Kasumi-1 (cell line): ENCODE results near the gene MIER2.

Experiments used
- DNase-seq, 2 experiments: peaks; one replicate each; lab custom pipeline; 2025; lab: John Stamatoyannopoulos, UW

Gene MIER2

DNA sequence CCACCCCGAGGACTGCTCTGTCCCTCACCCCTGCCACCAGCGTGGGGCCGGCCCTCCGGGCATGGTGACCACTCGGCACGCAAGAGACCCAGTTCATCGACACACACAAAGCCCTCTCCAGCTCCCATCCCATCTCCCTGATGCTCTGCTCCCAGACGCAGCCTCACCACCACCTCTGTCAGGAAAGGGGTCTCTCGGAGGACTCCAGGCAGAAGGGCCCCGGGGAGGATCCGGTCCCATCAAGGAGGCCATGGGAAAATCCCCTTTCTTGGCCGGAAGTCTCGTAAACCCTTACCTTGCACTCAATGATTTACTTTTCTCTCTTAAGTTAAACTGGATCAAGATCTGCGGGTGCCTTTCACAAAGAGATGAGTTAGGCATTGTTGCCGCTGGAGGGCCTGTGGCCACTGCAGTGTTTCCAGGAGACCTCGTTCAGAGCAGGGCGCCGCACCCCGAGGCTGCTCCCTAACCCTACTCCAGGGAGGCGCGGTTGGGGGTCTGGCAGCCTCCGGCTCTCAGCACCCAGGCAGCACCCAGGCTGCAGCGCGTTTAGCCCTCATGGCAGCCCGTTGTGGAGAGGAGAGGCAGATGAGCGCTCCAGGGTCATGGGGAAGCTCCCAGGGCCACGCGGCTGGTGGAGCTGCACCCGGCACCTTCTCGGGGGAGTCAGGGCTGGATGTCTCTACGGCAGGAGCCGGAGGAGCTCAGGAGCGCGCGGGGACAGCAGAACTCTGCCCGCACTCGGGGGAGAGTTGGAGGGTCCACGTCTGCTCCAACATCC is 33.4 kb upstream of the MIER2 start:
- no peak for DNase-seq

- DNase-seq = no peak
Observed at GRCh38 chr19:376111-376470, 31.5 kb upstream of the MIER2 start.

DNA sequence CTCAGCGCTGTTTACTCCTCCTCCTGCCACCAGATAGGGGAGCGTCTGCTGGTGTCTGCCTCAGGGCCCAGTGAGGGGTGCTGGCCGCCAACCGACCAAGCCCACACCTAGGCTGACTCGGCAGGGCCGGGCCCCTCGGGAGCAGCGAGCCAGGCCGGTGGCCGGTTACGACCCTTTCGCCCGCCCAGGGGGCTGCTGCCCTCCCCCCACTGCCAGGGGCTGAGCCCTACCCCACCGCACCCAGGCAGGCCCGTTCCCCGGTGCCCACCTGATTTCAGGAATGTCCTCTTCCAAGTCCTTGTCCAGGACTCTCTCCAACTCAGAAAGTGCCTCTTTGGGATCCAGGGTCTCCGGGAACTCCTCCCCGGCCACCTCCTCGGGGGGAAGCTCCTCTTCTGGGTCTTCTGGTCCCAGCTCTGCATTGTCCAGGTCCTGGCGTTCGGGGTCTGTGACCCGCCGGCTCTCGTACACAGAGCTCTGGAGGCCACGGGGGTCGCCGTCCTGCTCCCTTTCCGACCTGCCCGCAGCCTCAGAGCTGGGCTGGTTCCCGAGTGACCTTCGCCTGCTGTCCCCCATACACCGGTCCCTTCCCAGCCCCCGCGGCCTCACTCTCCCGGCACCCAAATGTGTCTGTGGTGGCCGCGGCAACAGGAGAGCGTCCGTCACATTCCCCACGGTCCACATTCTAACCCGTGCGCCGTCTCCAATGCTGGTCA is 31.0 kb upstream of the MIER2 start:
- no peak for DNase-seq

DNA sequence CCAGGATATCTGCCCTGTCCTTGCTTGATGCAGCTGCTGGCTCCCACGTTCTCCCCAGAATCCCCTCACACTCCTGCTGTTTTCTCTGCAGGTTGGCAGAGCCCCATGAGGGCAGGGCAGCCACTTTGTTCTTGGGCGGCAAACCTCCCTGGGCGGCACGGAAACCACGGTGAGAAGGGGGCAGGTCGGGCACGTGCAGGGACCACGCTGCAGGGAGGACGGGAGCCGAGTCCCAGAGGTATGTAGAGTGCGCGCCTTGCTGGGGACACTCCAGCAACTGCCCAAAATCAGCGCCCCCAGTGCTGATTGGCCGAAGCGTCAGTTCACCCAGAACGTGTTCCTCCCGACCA is 30.3 kb upstream of the MIER2 start:
- DNase-seq = no peak

DNA sequence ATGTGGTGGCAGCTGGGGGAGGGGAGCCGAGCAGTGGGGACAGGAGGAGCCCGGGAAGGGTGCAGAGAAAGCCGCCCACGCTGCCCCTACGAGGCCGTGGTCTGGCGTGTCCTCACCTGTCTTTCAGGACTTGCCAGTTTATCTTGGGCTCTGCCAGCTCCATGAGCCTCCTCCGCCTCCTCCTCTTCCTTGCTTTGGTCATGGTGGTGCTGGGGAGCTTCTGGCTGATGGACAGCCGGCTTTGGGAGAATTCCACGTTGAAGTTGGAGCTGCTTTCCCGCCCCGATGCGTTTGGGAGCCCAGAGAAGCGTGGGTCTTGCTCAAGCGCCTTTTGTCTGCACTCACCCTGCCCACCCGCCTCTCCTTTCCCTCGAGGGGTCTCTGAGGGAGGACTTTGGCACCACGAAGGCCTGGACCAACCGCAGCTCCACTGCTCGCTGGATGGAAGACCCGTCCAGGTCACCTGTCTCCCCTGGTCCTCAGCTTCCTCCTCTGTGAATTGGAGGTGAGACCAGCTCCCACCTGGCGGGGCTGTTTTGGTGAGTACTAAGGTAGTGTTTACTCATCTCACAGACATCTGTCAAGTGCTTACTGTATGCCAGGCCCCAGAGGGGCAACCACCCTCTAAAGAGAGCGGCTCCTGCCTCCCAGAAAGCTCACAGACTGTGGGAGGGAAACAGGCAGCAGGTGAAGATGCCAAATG is 29.7 kb upstream of the MIER2 start:
- no peak for DNase-seq

DNA sequence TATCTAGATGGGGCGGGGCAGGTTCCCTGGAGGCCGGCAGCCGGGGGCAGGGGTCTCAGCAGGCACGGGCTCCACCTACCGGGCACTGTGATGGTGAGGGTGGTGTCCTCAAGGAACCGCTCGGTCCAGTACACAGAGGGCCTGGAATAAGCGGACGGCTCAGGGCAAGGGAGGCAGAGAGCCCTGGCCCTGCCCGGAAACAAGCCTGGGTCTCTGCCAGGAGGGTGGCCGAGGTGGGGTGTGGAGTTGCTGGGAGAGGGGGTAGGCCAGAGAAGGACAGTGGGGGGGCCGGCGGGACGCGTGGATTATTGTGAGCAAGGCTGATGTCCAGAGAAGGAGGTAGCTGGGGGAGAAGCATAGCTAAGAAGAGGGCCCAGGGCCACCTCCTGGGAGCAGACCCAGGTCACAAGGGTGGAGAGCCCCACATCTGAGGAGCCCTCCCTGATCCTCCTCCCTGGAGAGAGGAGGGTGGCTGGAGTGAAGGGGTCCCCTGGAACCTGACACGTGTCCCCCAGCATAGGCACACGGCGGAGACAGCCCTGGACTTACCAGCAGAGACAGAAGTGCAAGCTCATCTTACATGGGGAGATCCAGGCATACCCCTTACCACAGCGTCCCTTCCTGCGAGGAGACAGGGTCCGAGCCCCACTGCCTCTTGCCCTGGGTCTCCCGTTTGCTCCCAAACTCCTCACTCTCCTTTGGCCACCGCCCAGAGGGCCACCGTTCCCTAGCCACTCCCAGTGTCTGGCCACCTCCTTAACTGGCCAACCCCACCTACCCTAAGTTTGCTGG is 29.0 kb upstream of the MIER2 start:
- DNase-seq = no peak

- DNase-seq = no peak
Observed at GRCh38 chr19:372306-372890, 27.8 kb upstream of the MIER2 start.

- peak; percentile 25 to 42 for DNase-seq
Observed at GRCh38 chr19:371501-372168, 27.0 kb upstream of the MIER2 start.

- no peak for DNase-seq
Observed at GRCh38 chr19:370641-371330, 26.2 kb upstream of the MIER2 start.

- no peak for DNase-seq
Observed at GRCh38 chr19:369876-370275, 25.3 kb upstream of the MIER2 start.

- DNase-seq = no peak
Observed at GRCh38 chr19:369256-369655, 24.7 kb upstream of the MIER2 start.

GRCh38 chr19:368630-369024 is 24.0 kb upstream of the MIER2 start:
- no peak for DNase-seq

DNA sequence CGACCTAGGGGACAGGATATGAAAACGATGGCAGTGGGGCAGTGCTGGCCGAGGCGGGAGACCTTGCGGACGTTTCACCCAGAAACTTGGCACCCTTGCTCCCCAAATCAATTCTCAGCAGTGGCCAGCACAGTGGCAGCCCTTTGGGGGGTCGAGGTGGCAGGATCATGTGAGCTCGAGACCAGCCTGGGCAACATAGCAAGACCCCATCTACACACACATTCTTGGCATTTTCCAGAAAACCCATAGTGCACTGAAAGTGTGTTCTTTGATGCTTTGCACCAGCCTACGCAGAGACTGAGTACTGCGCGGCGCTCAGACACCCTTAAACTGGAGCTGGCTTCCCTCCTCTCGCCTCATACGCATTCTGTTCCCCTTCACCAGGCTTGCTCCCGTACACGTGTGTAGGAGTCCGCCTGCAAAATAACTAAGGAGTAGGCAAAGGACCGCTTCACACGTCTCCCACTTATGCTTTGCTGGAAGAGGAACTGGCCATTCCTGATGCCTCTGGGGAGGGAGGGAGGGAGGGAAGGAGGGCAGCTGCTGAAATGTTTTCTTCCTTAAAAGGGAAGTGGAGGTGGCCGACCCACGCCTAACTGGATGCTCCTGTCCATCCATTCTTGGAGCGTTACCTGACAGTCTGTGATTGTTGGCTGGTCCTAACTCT is 23.5 kb upstream of the MIER2 start:
- DNase-seq = peak in 1 of 2 experiments; percentile 18

GRCh38 chr19:367561-367960 is 23.0 kb upstream of the MIER2 start:
- no peak for DNase-seq

DNA sequence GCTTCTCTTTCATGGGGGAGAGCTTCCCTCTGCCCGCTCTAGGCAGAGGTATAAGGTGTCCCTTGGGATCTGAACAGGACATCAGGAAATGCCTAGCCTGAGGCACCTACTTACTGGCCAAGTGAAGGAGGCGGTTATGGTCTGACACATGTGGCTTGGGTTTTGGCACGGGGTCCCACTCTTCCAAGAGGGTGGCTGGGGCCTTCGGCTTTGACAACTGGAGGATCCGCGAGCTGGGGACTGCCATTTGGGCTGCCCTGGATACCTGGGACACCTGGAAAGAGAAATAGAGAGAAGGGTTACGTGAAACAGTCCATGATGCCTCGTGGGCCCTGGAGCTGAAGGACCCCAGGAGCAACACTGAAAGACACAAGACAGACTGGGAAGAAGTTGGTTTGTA is 22.4 kb upstream of the MIER2 start:
- no peak for DNase-seq

- DNase-seq = no peak
Observed at GRCh38 chr19:366205-366783, 21.7 kb upstream of the MIER2 start.

DNA sequence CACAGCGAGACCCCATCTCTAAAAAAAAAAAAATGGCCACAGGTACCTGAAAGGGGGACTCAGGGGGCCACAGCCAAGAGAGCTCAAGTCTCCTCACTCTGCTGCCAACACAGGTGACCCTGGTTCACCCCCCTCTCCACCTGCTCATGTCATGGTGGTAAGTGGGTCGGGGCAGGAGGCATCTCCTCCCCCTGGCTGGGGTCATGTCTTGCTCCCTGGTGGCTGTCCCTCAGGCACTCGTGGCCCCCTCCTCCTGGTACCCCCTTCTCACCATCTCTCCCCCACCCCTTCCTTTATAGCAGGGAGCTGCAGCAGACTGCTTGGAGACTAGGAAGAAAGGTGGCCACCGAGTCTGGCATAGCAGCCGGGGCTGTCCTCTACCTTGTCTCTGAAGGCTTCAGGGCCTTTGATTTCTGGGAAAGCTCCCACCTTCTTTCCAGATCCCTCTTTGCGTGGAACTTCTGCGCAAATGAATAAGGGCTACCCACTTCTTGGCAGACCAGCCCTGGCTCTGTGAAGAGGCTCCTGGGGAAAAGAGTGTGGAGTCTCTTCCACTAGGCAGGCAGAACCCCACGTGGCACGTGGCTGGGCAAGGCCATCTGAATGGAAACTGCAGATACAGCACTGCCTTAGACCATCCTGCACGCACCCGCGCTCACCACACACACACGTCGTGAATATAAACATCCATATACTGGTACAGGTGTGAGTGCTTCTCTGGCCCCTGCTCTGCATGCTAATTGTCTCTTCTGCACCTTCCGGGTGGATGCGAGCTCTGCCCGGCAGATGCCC is 20.1 kb upstream of the MIER2 start:
- DNase-seq = no peak

DNA sequence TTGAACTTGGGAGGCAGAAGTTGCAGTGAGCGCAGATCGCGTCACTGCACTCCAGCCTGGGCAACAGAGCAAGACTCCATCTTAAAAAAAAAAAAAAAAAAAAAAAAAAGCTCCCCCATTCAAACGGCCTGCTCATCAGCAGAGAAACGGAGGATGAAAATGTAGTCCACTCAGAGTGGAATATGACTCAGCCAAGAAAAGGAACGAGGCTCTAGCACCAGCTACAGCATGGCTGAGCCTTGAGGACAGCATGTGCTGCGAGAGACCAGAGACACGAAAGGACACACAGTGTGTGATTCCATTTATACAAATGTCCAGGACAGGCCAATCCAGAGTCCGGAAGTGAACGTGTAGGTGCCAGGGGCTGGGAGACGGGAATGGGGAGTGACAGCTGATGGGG is 18.1 kb upstream of the MIER2 start:
- no peak for DNase-seq

GRCh38 chr19:362154-362553 is 17.6 kb upstream of the MIER2 start:
- DNase-seq = no peak
